Spleen (tissue), 11 donors: Measurements from ENCODE around the gene RAPGEF4. TPM values are rescaled to one million over a fixed set of nuclear protein-coding genes. Genes with fewer than 3 reads are reported as not detected.

Experiments used
- DNase-seq: peaks from one replicate; pipeline ENCODE4 v3.0.0-alpha.2; 2020
- H3K27ac ChIP-seq, 8 donors: fragments of 200-600 bp; sonication (generic) in 7 of 8; 1 replicate in 4 of 8; 2 replicates in 4 of 8; pipeline versions ENCODE4 v1.5.0 to v1.8.0; 2016 to 2021; ENCODE audit warnings: inconsistent platforms in 4 of 8, mild to moderate bottlenecking in 4 of 8, moderate library complexity in 1 of 8
- H3K27me3 ChIP-seq, 7 donors: fragments of 200-600 bp; sonication (generic) in 6 of 7; replicated peaks in 1 of 7; 1 replicate in 4 of 7; 2 replicates in 3 of 7; pipeline versions ENCODE4 v1.5.0 to v1.8.0; 2016 to 2021; ENCODE audit warnings: inconsistent platforms in 3 of 7, mild to moderate bottlenecking in 1 of 7
- H3K36me3 ChIP-seq, 6 donors: fragments of 200-600 bp; sonication (generic) in 5 of 6; 1 replicate in 4 of 6; 2 replicates in 2 of 6; pipeline versions ENCODE4 v1.5.0 to v1.8.0; 2016 to 2021; ENCODE audit warnings: inconsistent platforms in 2 of 6
- H3K4me1 ChIP-seq, 6 donors: fragments of 200-600 bp; sonication (generic) in 5 of 6; 1 replicate in 3 of 6; 2 replicates in 3 of 6; pipeline versions ENCODE4 v1.5.0 to v1.8.0; 2016 to 2021; ENCODE audit warnings: inconsistent platforms in 3 of 6
- H3K4me3 ChIP-seq, 8 donors: fragments of 200-600 bp; sonication (generic) in 7 of 8; 1 replicate in 4 of 8; 2 replicates in 4 of 8; pipeline versions ENCODE4 v1.5.0 to v1.8.0; 2016 to 2021; ENCODE audit warnings: inconsistent platforms in 4 of 8, mild to moderate bottlenecking in 4 of 8, moderate library complexity in 2 of 8
- H3K9me3 ChIP-seq, 8 donors: fragments of 200-600 bp; sonication (generic) in 7 of 8; 1 replicate in 4 of 8; 2 replicates in 4 of 8; pipeline versions ENCODE4 v1.5.0 to v1.8.0; 2016 to 2021; ENCODE audit warnings: inconsistent platforms in 4 of 8
- CTCF ChIP-seq, 11 experiments: fragments of 200-600 bp in 7 of 11; fragments of 450-650 bp in 4 of 11; sonication (generic) in 4 of 11; IDR thresholded peaks in 8 of 11; conservative IDR thresholded peaks in 3 of 11; 1 replicate in 7 of 11; 2 replicates in 4 of 11; pipeline versions ENCODE4 v1.4.0 to v1.8.0; 2016 to 2021; ENCODE audit warnings: antibody characterized with exemption in 11 of 11, inconsistent platforms in 4 of 11, mild to moderate bottlenecking in 1 of 11
- POLR2A ChIP-seq, 3 donors: fragments of 450-650 bp; IDR thresholded peaks; one replicate each; pipeline ENCODE4 v1.5.1; 2017; ENCODE audit warnings: antibody characterized with exemption in 3 of 3, mild to moderate bottlenecking in 1 of 3
- POLR2AphosphoS5 ChIP-seq, 3 donors: sonication (generic); formaldehyde crosslinking; IDR thresholded peaks; one replicate each; pipeline ENCODE4 v1.5.1; 2017; ENCODE audit warnings: antibody characterized with exemption in 3 of 3
- WGBS, 5 donors: extraction: QIAGEN DNeasy Blood & Tissue Kit in 3 of 5; methylation state at CpG; one replicate each; pipeline versions ENCODE4 v1.1.5 to v1.1.7; 2013 to 2018; 5-methylcytosine and 5-hydroxymethylcytosine counted together
- intact Hi-C: fragments of 100-400 bp; cut with DNase I; formaldehyde crosslinking; loops from one replicate; pipeline ENCODE4 v1.15.0; 2023; ENCODE audit warnings: low total_unique reads
- polyA plus RNA-seq, 3 donors: library from polyadenylated mRNA; stranded (reverse); fragments of 200-250 nt; gene quantifications; one replicate each; pipeline ENCODE4 v1.2.1, GENCODE V29; 2013
- total RNA-seq, 7 donors: library from RNA; depleted of rRNA in 3 of 7; stranded (reverse); fragments of >200 nt in 3 of 7; fragmentation: NEBNext Ultra II Directional in 4 of 7; extraction: Animal tissue kit (Norgen Biotek cat#: 25700) in 4 of 7; gene quantifications; one replicate each; pipeline versions ENCODE4 v1.1.0 to v1.2.1, GENCODE V29; 2016 to 2021
- donor health status: healthy with polysubstance abuse.
- donor health status: DM: no; HTN: no; CAD: no; lungs with moderate emphysema.
- donor health status: DM: no; HTN: no; CAD: no.
- donor health status: Bipolar disorder and iron deficiency.
- donor health status: healthy.
- donor health status: DM: no; HTN: no; CAD: no.
- donor health status: DM: yes; HTN: yes; CAD: no.

The RAPGEF4 gene
- total and polyA plus RNA-seq, 10 donors, result 0.52 to 11.0 (median 1.9) TPM

GRCh38 chr2:172704072-172704936, 31.3 kb upstream of the RAPGEF4 start:
- DNase-seq, result no peak
- intact Hi-C loops, result no loop called here
- H3K27ac ChIP-seq, result no peak overlapping the region
- peaks cover 0 to 6% (median 0%) of the 10 kb centered on the region in 8 donors for H3K9me3 ChIP-seq
- H3K36me3 ChIP-seq, result no peaks in the 10 kb centered on the region
- H3K4me1 ChIP-seq, result no peaks in the 10 kb centered on the region
- peaks cover 0 to 14% (median 0%) of the 10 kb centered on the region in 7 donors for H3K27me3 ChIP-seq
- peak in 6 of 11 experiments; percentile 5 to 51 (median 39) for TF ChIP-seq CTCF (IDR thresholded peaks at IDR 0.05 in 8 of 11, conservative IDR thresholded peaks at IDR 0.05 in 3 of 11)
- TF ChIP-seq POLR2A (IDR thresholded peaks at IDR 0.05), result no peak
- TF ChIP-seq POLR2AphosphoS5 (IDR thresholded peaks at IDR 0.05), result no peak
- H3K4me3 ChIP-seq, result no peak overlapping the region
- 63 to 70% (median 65%) methylated on average over 11 of the region's 11 CpGs for WGBS, 5 donors

GRCh38 chr2:172705352-172705751, 30.3 kb upstream of the RAPGEF4 start:
- H3K27ac ChIP-seq, result no peak overlapping the region
- intact Hi-C loops, result no loop called here
- H3K27me3 ChIP-seq, result peaks cover 0 to 14% (median 0%) of the 10 kb centered on the region in 7 donors
- H3K4me3 ChIP-seq, result no peak overlapping the region
- no peaks in the 10 kb centered on the region for H3K4me1 ChIP-seq
- WGBS, 5 donors, result 30 to 99% (median 92%) methylated on average over 2 of the region's 2 CpGs
- H3K36me3 ChIP-seq, result no peaks in the 10 kb centered on the region
- no peak for TF ChIP-seq POLR2A (IDR thresholded peaks at IDR 0.05)
- TF ChIP-seq POLR2AphosphoS5 (IDR thresholded peaks at IDR 0.05), result no peak
- TF ChIP-seq CTCF (IDR thresholded peaks at IDR 0.05 in 8 of 11, conservative IDR thresholded peaks at IDR 0.05 in 3 of 11), result no peak
- DNase-seq, result no peak
- peaks cover 0 to 4% (median 0%) of the 10 kb centered on the region in 8 donors for H3K9me3 ChIP-seq

- H3K27me3 ChIP-seq, result peaks cover 0 to 15% (median 0%) of the 10 kb centered on the region in 7 donors
- no peaks in the 10 kb centered on the region for H3K4me1 ChIP-seq
- intact Hi-C loops, result no loop called here
- H3K36me3 ChIP-seq, result no peaks in the 10 kb centered on the region
- DNase-seq, result no peak
- H3K4me3 ChIP-seq, result no peak overlapping the region
- H3K9me3 ChIP-seq, result no peaks in the 10 kb centered on the region
- WGBS, 5 donors, result 73 to 94% (median 78%) methylated on average over 2 of the region's 2 CpGs
- H3K27ac ChIP-seq, result no peak overlapping the region
- no peak for TF ChIP-seq POLR2A (IDR thresholded peaks at IDR 0.05)
Observed at GRCh38 chr2:172708247-172708646, 27.4 kb upstream of the RAPGEF4 start.

GRCh38 chr2:172709566-172710291, 25.9 kb upstream of the RAPGEF4 start:
- intact Hi-C loops, result no loop called here
- 70 to 84% (median 75%) methylated on average over 11 of the region's 11 CpGs for WGBS, 5 donors
- H3K9me3 ChIP-seq, result no peaks in the 10 kb centered on the region

More at GRCh38 chr2:172709566-172710291, 25.9 kb upstream of the RAPGEF4 start:
- peaks cover 0 to 18% (median 0%) of the 10 kb centered on the region in 7 donors for H3K27me3 ChIP-seq
- no peaks in the 10 kb centered on the region for H3K36me3 ChIP-seq
- no peak overlapping the region for H3K27ac ChIP-seq
- H3K4me1 ChIP-seq, result no peaks in the 10 kb centered on the region
- TF ChIP-seq POLR2A (IDR thresholded peaks at IDR 0.05), result no peak
- TF ChIP-seq POLR2AphosphoS5 (IDR thresholded peaks at IDR 0.05), result no peak
- TF ChIP-seq CTCF (IDR thresholded peaks at IDR 0.05 in 8 of 11, conservative IDR thresholded peaks at IDR 0.05 in 3 of 11), result no peak
- DNase-seq, result no peak
- no peak overlapping the region for H3K4me3 ChIP-seq
